ENCODE measurements around the gene SEMA5B. TPM values are rescaled to one million over a fixed set of nuclear protein-coding genes. Genes with fewer than 3 reads are reported as not detected.

SEMA5B gene
- total RNA-seq, 2 donors from 2014 or later = 0.15 to 0.59 TPM

DNA sequence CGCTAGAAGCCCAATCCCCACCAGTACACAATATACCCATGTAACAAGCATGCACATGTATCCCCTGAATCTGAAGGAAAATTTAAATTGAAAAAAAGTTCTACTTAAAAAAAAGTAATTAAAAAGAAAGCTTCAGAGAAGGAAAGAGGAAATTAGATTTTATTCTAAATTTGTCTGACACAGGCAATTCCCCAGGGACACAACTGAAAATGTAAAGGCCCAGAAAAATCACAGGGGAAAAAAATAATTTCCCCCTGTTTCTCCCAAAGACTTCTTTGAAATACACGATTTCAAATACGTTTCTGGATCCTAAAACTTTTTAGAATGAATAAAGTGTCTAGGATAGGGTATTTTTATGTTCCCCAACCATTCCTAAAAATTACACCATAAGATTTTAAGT lies 42.9 kb downstream of the SEMA5B start:
- intact Hi-C loops (cut with DNase I, micrococcal nuclease) = no loop called here
- no peak for DNase-seq
- ATAC-seq = no peak

- ATAC-seq (no peak), DNase-seq (no peak)
- intact Hi-C loops (cut with DNase I, micrococcal nuclease) = no loop called here
These were observed 43.6 kb downstream of the SEMA5B start for GRCh38 chr3:122984007-122984406.

DNA sequence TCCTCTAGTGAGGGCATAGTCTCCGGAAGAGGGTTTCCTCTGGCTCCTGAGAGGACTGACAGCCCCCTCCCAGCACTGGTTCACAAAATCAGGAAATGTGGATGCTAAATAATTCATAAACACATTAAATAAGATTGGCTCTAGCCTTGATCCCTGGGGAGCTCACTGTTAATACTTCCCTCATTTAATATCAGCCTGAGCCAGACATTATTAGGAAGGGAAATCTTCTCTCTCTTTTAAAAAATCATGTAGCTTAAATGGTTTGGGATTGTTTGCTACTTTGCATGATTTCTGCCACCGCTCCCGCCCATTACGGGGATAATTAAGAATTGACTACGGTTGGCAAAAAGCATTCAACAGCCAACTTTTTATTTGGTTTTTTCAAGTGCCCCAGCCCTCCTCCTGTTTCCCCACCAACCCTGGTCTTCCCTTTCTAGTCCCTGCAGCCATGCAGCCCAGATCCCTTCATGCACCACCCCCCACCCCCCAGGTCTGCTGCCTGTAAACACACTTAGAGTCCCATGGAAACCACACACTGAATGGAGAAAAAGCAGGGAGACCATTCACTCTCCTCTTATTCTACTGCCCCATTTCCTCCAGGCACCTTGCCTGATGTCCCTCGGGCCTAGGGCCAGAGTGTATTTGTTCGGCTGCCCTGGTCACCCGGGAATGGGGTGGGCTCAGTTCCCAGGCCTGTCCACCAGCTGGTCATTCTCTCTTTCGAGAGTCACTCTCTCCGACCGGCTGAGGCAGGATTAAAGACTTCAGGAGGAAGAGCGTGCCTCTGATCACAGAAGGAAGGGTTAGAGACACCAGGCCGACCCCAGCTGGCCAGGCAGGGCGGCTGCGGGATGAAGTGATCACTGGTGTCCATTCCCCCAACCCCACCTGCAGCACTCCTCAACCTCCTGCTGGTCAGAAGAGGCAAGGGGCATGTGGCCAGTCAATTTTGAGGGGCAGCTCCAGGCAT lies 45.1 kb downstream of the SEMA5B start:
- intact Hi-C loops (cut with DNase I, micrococcal nuclease) = no loop called here
- ATAC-seq = no peak

DNA sequence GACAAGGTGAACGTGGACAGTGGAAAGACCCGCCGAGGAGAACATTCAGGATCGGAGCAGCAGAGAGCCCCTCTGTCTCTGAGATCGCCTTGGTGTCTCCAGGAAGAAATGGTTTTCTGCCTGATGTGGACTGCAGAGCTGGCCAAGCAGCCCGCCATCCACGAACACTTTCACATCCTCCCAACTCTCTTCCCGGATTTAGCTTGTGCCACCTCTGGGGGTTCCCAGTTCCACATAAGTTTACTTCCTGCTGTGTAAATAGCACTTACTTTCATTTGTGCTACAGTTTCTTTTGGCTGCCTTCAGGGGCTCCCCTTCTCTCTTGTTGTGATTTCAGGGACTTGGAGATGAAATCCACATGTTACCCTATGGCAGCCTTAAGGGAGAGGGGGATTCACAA lies 48.4 kb downstream of the SEMA5B start:
- intact Hi-C loops (cut with DNase I, micrococcal nuclease) = no loop called here
- DNase-seq = no peak
- ATAC-seq = no peak

More for the DNA sequence above, 45.1 kb downstream of the SEMA5B start:
- DNase-seq = no peak

DNA sequence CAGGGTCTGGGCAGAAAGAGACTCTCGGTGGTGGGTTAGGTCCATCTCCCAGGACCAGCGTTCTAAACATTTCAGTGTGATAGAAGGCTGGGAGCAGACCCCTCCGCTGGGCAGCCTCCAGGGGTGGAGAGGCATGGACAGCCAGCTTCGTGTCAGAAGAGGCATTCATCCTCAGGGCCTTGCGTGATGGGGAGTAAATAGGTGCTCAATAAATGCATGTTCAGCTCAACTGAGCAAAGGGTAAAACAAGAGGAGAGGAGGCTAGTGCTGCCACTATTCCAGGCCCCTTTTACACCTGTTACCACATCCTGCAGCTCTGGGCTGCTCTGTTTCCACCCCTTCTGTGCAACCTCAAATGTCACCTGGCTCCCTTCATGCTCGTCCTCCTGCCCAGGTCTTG lies 49.0 kb downstream of the SEMA5B start:
- no peak for ATAC-seq
- intact Hi-C loops (cut with DNase I, micrococcal nuclease) = no loop called here
- DNase-seq = no peak

DNA sequence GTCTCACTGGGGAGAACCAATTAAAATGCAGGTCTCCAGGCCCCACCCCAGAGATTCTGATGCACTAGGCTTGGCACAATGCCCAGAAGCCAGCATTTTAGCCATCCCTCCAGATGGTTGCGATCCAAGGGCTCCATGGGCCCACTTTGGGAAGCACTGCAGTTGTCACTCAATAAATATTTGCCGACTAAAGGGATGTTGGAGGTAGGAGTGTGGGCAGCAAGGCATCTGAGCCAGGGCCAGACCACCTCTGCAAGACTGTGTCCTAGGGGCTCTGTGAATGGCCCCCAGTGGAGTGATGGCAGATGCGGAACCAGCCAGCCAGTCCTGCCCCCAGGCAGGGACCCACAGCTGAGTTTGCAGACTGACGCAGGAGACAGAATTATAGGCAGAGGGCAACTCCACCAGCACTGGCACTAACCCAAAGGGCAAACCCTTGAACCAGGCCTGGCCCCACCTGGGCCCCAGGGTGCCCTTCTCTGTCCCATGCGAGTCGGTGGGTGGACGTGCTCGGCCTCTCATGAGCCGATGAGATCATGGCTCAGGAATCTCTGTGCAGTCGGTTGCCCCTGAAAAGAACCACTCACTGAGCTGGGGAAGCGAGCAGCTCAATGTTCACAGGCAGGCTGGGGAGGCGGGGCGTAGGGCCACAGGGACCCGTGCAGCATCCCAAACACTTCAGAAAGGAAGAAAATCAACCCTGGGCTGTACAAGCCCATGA lies 49.7 kb downstream of the SEMA5B start:
- DNase-seq (no peak), ATAC-seq (no peak)
- intact Hi-C loops (cut with DNase I, micrococcal nuclease) = no loop called here

- no peak for ATAC-seq
- no peak for DNase-seq
- intact Hi-C loops (cut with DNase I, micrococcal nuclease) = no loop called here
These were observed 51.7 kb downstream of the SEMA5B start for GRCh38 chr3:122975924-122976293.

DNA sequence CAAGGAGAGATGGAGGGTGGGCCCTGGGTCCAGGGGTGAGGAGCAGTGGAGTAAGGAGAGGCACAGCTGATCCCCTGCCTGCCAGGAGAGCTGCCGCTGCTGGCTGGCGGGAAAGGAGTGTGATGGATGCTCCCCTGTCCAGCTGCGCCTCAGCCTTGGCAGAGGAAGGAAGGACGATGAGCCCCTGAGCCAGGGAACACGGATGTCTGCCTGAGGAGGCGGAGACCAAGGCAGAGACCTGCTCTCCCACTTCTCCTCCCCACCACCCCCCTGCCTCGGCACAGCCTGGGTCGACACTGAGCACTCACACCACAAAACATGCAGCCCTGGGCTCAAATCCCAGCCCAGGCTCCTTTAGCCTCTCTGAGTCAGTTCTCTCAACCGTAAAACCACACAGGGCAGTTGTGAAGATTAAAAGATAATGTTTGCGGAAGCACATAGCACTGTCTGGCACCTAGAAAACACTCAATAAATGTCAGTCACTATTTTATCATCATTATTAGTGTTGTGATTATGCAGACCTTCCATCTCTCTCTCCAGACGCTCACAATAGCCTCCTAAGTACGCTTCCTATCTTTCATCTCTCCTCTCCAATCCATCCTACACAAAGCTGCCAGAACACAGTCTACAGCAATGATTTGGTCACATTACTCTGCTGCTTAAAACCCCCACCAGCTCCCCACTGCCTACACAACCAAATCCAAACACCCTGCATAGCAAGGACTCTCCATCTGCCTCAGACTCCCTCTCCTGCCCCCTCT lies 52.2 kb downstream of the SEMA5B start:
- ATAC-seq = no peak
- intact Hi-C loops (cut with DNase I, micrococcal nuclease) = no loop called here
- DNase-seq = peak in 1 of 2 donors; percentile 47

DNA sequence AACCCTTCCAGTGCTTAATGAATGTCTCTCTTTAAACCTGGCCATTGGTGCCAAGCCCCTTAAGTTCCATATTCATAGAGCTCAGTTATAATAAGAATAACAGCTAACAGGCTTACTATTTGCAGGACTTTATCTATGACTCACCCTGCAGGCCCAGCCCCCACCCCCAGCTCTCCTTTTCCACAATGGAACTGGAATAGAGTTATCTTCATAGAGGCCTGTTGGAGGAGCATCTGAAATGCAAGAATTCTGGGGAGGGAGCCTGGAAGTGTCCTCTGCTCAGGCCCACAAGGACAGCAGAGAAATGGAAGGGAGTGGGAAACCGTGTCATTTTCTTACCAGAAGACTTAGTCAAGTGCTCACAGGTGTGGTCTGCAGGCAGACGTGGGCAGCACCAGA lies 52.8 kb downstream of the SEMA5B start:
- DNase-seq (no peak), ATAC-seq (no peak)
- intact Hi-C loops (cut with DNase I, micrococcal nuclease) = no loop called here

DNA sequence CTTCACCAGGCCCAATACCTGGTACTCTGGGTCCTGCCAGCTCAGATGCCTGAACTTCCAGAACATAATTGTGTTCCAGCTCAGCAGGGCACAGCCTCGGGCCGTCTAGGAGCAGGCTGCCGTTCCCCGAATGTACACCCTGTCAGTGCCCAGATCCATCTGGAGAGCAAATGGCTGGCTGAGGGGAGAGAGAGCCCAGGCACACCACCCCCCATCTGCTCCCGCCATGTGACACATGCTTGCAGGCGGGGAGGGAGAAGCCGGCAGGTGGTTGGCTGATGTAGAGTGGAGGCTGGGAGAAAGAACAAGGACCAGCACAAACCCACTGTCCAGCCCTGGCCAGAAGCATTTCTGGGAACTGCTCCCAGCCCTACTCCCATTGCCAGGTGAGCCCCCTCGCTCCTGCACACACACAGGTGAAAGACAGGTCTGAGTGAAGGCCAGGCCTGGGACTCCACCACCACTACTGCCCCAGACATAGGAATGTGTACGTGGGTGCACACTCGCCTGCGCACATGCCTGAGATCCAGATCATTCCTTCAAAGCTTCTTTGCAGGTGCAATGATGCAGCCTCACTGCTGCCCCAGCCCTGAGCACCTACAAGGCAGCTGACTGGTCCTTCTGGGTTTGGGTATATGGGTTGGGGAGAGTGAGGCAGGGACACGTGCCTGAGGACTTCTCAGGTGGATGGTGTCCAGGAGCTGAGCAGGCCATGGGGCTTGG lies 53.5 kb downstream of the SEMA5B start:
- ATAC-seq (no peak), DNase-seq (no peak)
- intact Hi-C loops (cut with DNase I, micrococcal nuclease) = no loop called here

- no peak for DNase-seq
- ATAC-seq = no peak
- intact Hi-C loops (cut with DNase I, micrococcal nuclease) = no loop called here
These were observed 55.4 kb downstream of the SEMA5B start for GRCh38 chr3:122972141-122972540.

GRCh38 chr3:122969585-122970469 lies 57.7 kb downstream of the SEMA5B start:
- ATAC-seq = no peak
- DNase-seq = no peak
- intact Hi-C loops (cut with DNase I, micrococcal nuclease) = no loop called here

- DNase-seq = no peak
- ATAC-seq = no peak
- intact Hi-C loops (cut with DNase I, micrococcal nuclease) = no loop called here
These were observed 59.8 kb downstream of the SEMA5B start for GRCh38 chr3:122967765-122968164.

- DNase-seq (no peak), ATAC-seq (no peak)
- intact Hi-C loops (cut with DNase I, micrococcal nuclease) = no loop called here
These were observed 60.2 kb downstream of the SEMA5B start for GRCh38 chr3:122967356-122967755.

DNA sequence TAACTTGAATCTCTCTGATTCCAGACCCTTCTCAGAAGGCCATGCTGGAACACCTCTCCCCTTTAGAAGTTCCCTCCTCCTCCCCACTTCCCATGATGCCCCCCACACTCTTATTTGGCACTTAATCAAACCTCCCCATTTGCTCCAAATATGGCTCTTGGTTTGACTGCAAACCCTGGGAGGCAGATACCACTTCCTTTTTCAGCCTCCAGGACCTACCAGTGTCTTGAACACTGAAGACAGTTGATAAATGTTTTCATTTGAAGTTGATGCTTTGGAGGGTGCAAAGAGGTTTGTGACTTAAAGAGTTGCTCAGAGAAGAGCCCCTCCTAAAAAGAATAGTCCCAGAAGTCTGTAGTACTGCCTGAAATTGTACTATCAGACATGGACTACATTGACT lies 61.5 kb downstream of the SEMA5B start:
- DNase-seq (no peak), ATAC-seq (no peak)
- intact Hi-C loops (cut with DNase I, micrococcal nuclease) = no loop called here

DNA sequence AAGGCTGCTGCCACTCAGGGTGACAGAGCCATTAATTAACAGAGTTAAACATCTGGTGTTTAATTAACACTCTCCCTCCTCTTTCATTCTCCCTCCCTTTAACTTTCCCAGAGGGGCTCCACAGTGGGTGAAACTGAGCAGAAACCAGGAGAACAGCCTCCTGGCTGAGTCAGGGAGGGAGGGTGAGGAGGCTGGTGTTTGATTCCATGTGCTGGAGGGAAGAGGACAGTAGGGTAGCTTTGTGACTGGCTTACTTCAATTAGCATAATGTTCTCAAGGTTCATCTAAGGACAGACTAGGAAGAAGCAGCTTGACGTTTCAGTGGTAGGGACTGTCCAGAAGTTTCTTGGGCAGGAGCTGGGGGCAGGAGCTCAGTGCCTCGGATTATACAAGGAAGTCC lies 62.8 kb downstream of the SEMA5B start:
- ATAC-seq (no peak), DNase-seq (no peak)
- intact Hi-C loops (cut with DNase I, micrococcal nuclease) = no loop called here

DNA sequence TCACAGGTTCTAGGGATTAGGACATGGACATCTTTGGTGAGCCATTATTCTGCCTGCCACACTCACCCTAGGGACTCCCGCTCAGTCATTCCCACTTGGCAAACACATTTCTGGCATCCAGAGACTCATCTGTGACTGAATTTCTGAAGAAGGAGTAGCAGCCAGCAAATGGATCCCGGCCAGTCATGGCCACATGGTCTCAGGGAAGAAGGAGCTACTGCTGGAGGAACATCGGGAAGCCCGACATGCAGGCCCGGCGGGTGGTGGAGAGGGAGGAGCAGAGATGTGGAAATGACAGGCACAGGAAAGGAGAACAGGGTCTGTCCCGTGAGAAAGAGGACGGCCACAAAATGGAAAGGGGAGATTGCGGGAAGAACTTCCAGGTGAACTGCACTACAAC lies 65.4 kb downstream of the SEMA5B start:
- intact Hi-C loops (cut with DNase I, micrococcal nuclease) = no loop called here
- no peak for ATAC-seq
- DNase-seq = no peak

DNA sequence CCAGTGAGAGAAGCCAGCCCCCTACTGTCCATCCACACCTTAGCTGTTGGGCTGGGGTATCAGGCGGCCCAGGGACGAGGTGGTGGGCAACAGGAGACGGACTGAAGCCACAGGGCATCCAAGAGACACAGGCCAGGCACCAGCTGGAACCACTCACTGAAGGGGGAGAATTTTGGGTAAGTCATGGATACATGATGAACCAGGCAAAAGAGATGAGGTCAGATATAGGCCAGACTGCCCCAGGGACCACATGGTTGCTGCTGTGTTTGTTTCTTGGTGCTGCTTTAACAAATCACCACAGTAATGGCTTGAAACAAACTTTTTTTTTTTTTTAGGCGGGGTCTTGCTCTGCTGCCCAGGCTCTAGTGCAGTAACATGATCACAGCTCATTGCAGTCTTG lies 66.4 kb downstream of the SEMA5B start:
- ATAC-seq = no peak
- no peak for DNase-seq
- intact Hi-C loops (cut with DNase I, micrococcal nuclease) = no loop called here
